HT1080 (cell line): ENCODE results near the gene NDUFA1. TPM values are rescaled to one million over a fixed set of nuclear protein-coding genes. Genes with fewer than 3 reads are reported as not detected.
"Not testable (repeated sequence)": the region's sequence is repeated elsewhere in the genome, so short reads cannot be mapped to it uniquely, and the experiment has no call there.

Experiments
- DNase-seq: peaks from one replicate; pipeline ENCODE4 v3.0.0-alpha.2; 2015; ENCODE audit warnings: low read depth
- total RNA-seq: library from RNA; depleted of rRNA; stranded (reverse); fragments of >200 nt; shearing (Covaris generic); gene quantifications from 2 replicates; pipeline ENCODE4 v1.2.3, GENCODE V29; 2014; rRNA removed

NDUFA1 gene
- total RNA-seq, 1 experiment from 2014 or later, result 45.8 TPM

DNA sequence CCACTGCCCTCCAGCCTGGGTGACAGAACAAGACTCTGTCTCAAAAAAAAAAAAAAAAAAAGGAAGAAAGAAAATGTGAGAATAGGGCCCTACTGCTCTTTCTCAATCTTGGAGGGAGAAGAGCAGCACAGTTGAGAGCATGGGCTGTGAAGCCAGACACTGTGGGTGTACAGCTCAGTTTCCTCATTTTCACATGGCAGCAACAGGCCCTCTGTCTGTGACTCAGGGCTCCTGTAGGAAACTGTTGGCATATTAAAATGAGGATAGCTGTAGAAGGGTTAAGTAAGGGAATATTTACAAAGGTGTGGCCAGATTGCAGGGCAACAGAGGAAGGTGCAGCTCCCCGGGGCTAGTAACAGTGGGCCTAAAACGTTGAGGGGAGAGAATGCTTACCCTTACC lies 27.5 kb downstream of the NDUFA1 start:
- DNase-seq, result no peak

- no peak for DNase-seq
These were observed 29.3 kb downstream of the NDUFA1 start for GRCh38 chrX:119900976-119901375.

GRCh38 chrX:119916310-119916709 lies 44.7 kb downstream of the NDUFA1 start:
- no peak for DNase-seq

- DNase-seq, result no peak
These were observed 46.2 kb downstream of the NDUFA1 start for GRCh38 chrX:119917877-119918276.

DNA sequence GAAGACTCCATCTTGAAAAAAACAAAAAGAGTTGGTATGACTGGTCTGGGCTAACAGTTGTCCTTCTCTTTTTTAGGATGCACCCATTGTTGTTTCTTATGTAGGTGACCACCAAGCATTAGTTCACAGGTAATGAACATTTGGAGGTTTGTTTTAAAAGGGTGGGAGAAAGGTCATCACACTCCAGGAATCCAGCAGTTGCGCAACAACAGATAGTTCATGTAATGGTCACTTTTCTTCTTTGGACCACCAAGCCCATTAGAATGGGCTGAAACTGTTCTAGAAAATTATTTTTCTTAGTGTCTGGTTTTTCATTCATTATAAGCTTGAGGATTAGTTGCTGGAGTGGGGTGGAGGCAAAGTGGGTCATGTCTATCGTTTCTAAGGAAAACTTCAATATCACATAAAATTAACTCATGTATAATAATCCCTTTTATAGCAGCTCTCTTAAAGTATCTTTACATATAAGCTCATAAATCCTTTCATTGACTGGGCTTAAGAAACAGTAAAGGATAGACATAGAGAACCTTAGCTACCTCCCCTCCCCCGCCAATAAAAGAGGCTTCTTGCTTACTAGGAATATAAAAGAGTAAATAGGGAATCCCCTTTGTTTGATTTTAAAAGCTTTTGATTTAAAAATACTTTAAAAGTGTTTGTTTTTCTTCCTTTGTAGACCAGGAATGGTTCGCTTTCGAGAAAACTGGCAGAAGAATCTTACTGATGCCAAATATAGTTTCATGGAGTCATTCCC lies 48.4 kb downstream of the NDUFA1 start:
- DNase-seq, result no peak

DNA sequence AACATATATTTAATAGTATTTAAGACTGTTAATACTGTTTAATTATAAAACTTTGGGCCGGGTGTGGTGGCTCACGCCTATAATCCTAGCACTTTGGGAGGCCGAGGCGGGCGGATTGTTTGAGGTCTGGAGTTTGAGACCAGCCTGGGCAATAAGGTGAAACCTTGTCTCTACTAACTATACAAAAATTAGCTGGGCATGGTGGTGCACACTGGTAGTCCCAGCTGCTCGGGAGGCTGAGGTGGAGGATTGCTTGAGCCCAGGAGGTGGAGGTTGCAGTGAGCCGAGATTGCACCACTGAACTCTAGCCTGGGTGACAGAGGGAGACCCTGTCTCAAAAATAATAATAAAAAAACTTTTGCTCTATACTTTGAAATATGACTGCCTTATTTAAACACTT lies 50.8 kb downstream of the NDUFA1 start:
- not testable (repeated sequence) for DNase-seq

Other genes with a start within 250 kb of the NDUFA1 start
- 13.6 and 19.3 TPM in 2 replicates for gene SEPTIN6, start 178.7 kb upstream of the NDUFA1 start, total RNA-seq
- 0.05 and 0.13 TPM in 2 replicates for gene SOWAHD, start 113.2 kb upstream of the NDUFA1 start, total RNA-seq
- gene RPL39, start 80.2 kb upstream of the NDUFA1 start, total RNA-seq, result 1,022 and 1,546 TPM in 2 replicates
- 4.1 and 4.5 TPM in 2 replicates for gene UPF3B, start 18.9 kb upstream of the NDUFA1 start, total RNA-seq
- 21.5 and 27.3 TPM in 2 replicates for gene RNF113A, start 99 bp upstream of the NDUFA1 start, total RNA-seq
- gene AKAP14, start 24.1 kb downstream of the NDUFA1 start, total RNA-seq, result not detected in 2 replicates
- gene NKAP, start 71.9 kb downstream of the NDUFA1 start, total RNA-seq, result 2.7 and 4.4 TPM in 2 replicates
- gene RHOXF2B, start 205.9 kb downstream of the NDUFA1 start, total RNA-seq, result not detected in 2 replicates
- not detected in 2 replicates for gene RHOXF1, start 244.1 kb downstream of the NDUFA1 start, total RNA-seq